HFF-Myc (cell line): ENCODE data around the gene RGS19.

Source experiments
- DNase-seq: peaks from one replicate; pipeline ENCODE4 v3.0.0-alpha.2; 2011; ENCODE audit warnings: low read depth; ENCODE audit errors: extremely low read depth
- H3K4me3 ChIP-seq: replicated peaks from 2 replicates; pipeline ENCODE4 v1.5.1; 2011; ENCODE audit warnings: low read depth, mild to moderate bottlenecking, control low read depth, low read length
- TF ChIP-seq, protein P1 (sequence below): IDR thresholded peaks from 2 replicates; pipeline ENCODE4 v1.5.1; 2012; ENCODE audit warnings: mild to moderate bottlenecking, low read depth, low read length, control low read depth; ENCODE audit errors: missing control alignments

The RGS19 gene

DNA sequence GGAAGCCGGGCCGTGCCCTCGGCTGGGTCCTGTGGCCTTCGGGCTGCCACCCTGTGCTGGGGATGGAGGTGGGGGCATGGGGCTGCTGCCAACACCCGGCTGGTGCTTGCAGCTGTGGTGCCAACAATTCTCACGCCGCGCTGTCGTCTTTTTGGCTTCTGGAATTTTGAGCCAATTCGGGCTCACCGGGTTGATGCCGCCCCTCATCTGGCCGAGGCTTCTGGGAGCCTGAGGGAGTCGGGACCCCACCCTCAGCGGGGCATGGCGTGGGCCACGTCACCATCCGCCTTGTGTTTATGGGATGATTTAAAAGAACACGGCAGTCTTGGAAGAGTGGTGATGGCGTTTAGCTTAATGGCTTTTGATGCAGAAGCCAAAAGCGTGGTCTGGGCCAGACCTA is 36.7 kb upstream of the RGS19 start:
- H3K4me3 ChIP-seq = no peak overlapping the region
- TF ChIP-seq, protein P1, sequence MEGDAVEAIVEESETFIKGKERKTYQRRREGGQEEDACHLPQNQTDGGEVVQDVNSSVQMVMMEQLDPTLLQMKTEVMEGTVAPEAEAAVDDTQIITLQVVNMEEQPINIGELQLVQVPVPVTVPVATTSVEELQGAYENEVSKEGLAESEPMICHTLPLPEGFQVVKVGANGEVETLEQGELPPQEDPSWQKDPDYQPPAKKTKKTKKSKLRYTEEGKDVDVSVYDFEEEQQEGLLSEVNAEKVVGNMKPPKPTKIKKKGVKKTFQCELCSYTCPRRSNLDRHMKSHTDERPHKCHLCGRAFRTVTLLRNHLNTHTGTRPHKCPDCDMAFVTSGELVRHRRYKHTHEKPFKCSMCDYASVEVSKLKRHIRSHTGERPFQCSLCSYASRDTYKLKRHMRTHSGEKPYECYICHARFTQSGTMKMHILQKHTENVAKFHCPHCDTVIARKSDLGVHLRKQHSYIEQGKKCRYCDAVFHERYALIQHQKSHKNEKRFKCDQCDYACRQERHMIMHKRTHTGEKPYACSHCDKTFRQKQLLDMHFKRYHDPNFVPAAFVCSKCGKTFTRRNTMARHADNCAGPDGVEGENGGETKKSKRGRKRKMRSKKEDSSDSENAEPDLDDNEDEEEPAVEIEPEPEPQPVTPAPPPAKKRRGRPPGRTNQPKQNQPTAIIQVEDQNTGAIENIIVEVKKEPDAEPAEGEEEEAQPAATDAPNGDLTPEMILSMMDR = no peak
- no peak for DNase-seq

DNA sequence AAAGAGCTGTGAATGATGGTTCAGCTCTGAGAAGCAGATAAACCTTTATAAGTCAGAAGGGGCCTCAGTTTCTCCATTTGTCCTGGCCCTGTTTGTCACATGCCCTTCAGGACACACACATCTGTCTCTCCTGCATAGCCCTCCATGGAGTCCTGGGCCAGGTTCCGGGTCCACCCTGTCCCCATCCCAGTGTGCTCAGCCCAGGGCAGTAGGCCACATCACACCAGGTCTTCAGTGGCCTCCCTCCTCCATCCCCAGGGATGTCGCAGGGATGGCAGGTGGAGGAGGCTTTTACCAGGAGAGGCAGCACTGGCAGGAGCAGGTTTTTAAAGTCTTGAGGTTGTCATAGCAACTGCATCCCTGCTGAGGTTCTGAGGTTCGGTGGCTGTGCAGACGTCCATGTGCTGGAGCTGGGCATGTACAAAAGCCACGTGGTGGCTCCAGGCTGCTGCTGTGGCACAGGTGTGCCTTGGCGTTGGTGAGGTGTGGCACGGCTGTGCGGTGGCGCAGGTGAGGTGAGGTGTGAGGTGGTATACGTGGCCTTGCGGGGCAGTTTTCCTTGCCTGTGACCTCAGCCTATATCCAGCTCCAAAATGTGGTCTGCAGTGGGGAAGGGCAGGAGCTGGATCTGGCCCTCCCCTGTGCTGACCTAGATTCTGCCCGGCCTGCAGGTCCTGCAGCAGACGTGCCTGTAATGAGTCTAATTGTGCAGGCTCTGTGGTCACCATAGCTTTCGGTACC is 36.0 kb upstream of the RGS19 start:
- no peak for DNase-seq
- H3K4me3 ChIP-seq = no peak overlapping the region
- TF ChIP-seq, protein P1 = no peak

DNA sequence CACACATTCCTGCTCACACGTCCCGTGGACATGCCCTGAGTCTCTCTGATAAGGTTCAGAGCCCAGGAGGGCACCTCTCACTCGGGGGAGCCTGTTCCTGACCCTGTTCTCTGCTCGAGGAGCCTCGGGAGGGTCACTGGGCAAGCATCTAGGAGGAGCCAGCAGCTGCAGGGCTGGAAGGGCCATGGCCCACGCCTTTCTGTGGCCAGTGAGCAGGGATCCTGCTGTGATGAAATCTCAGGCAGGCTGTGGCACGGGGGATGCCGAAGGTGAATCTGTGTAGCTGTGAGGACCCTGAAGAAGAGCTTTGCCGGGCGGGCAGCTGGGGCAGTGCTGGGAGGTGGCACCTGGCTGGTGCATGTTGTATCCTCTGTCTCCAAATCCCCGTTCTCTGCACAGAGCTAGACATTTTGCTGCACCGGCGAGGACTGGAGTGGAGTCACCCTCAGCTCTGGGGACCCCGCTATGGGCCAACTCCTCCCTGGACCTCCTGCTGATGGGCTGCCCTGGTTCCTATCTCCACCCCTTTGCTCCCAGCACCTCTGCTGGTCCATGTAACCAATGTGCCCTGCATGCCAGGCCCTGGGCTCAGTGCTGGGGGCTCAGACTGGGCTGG is 35.1 kb upstream of the RGS19 start:
- H3K4me3 ChIP-seq = no peak overlapping the region
- TF ChIP-seq, protein P1 = no peak
- no peak for DNase-seq

DNA sequence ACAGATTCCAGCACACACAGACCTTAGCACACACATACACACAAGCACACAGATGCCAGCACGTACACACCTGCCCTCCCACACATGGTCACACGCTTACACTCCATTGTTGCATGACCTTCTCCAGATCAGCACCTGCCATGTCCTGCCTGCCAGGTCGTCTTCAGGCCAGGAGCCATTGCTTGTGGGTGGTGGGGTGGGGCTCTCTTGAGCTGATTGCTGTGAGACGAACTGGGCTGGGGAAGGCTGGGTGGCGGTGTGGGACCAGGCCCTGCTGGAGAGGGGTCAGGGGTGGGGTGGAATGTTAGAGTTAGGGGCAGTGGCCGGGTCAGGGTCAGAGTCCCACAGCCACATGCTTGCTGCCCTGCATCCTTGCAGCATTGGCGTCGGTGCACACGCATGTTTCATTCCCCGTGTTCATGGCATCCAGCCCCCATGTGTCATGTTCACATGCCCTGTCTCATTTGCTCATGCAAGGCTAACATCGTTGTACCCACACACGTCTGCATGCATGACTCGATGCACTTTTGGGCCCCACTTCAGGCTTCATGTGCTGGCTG is 34.6 kb upstream of the RGS19 start:
- DNase-seq = no peak
- TF ChIP-seq, protein P1 = no peak
- no peak overlapping the region for H3K4me3 ChIP-seq

DNA sequence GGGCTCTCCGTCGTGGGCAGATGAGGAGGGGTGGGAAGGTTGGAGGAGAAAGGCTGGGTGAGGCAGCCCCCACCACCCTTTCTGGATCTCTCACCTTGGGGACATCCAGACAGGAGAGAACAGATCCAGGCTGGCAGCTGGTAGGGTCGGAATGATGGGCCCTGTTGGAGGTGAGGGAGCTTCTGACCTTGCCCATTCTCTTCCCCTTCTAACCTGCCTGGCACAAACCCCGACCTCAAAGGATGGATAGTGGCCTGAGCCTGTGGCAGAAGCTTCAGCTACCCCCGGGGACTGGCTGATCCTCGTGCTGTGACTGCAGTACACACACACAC is 34.1 kb upstream of the RGS19 start:
- H3K4me3 ChIP-seq = no peak overlapping the region
- no peak for DNase-seq
- TF ChIP-seq, protein P1 = no peak

DNA sequence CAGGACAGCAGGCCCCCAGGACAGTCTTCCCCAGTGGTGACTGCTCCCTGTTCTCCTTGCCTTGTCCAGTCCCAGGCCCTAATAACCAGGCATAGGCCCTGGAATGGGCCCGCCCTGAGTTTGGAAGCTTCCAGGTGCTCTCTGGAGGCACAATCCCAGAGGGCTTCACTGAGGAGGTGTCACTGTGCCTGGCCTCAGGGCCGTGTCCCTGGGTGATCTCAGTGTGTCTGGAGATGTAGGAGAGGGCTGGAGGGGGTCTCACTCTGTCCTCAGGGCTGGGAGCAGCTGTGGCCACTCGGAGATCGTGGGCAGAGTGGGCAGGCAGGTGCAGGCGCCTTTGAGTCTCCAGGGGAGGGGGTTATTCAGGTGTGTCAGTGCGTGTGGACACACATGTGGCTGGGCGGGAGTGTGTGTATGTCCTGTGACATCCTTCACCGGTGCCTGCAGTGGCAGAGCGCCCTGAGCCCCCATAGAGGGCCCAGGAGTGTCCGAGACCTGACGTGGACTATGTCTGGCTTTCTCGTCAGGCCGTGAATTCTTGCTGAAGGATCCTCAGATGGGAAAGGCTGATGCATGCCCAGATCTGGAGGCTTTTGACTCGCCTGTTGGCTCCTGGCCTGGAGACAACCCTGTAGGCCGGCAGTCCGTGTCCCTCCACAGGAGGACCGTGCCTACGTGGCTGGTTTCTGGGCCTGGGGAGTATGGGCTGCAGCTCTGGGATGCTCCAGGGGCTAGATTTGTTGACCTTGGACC is 33.5 kb upstream of the RGS19 start:
- no peak overlapping the region for H3K4me3 ChIP-seq
- TF ChIP-seq, protein P1 = no peak
- no peak for DNase-seq
